ENCODE measurements around the gene HSFX2. TPM values are rescaled to one million over a fixed set of nuclear protein-coding genes. Genes with fewer than 3 reads are reported as not detected.
A peak's percentile ranks its signal among the peaks of the same experiment; 100 is the strongest.
"Not testable (repeated sequence)": the region's sequence is repeated elsewhere in the genome, so short reads cannot be mapped to it uniquely, and the experiment has no call there.

Gene HSFX2
- total RNA-seq, 1 donor from 2014 or later: 2.0 TPM

- no peaks in the 10 kb centered on the region for H3K9me3 Mint-ChIP-seq (ENCODE audit: unreplicated experiment)
- H3K4me3 Mint-ChIP-seq (ENCODE audit: unreplicated experiment): no peak overlapping the region
- DNase-seq (ENCODE audit: low spot score): no peak
- H3K27me3 Mint-ChIP-seq (ENCODE audit: unreplicated experiment): no peaks in the 10 kb centered on the region
- H3K4me1 Mint-ChIP-seq (ENCODE audit: unreplicated experiment): peaks cover 24% of the 10 kb centered on the region
- H3K36me3 Mint-ChIP-seq (ENCODE audit: low read depth, unreplicated experiment): peaks cover 8% of the 10 kb centered on the region
- no peak for TF ChIP-seq CTCF (IDR thresholded peaks at IDR 0.05; ENCODE audit: unreplicated experiment)
- no peak overlapping the region for H3K27ac Mint-ChIP-seq (ENCODE audit: unreplicated experiment)
These were observed 16.6 kb upstream of the HSFX2 start for GRCh38 chrX:149611623-149612175.

GRCh38 chrX:149610511-149610910 is 15.4 kb upstream of the HSFX2 start:
- H3K27me3 Mint-ChIP-seq (ENCODE audit: unreplicated experiment): no peaks in the 10 kb centered on the region
- peaks cover 16% of the 10 kb centered on the region for H3K36me3 Mint-ChIP-seq (ENCODE audit: low read depth, unreplicated experiment)
- H3K9me3 Mint-ChIP-seq (ENCODE audit: unreplicated experiment): no peaks in the 10 kb centered on the region
- H3K4me3 Mint-ChIP-seq (ENCODE audit: unreplicated experiment): no peak overlapping the region
- no peak for DNase-seq (ENCODE audit: low spot score)
- H3K4me1 Mint-ChIP-seq (ENCODE audit: unreplicated experiment): peaks cover 31% of the 10 kb centered on the region
- TF ChIP-seq CTCF (IDR thresholded peaks at IDR 0.05; ENCODE audit: unreplicated experiment): no peak
- no peak overlapping the region for H3K27ac Mint-ChIP-seq (ENCODE audit: unreplicated experiment)

GRCh38 chrX:149607699-149608098 is 12.6 kb upstream of the HSFX2 start:
- Mint-ChIP-seq H3K27ac (ENCODE audit: unreplicated experiment) (no peak overlapping the region), H3K9me3 (ENCODE audit: unreplicated experiment) (no peaks in the 10 kb centered on the region), H3K36me3 (ENCODE audit: low read depth, unreplicated experiment) (peaks cover 29% of the 10 kb centered on the region), H3K27me3 (ENCODE audit: unreplicated experiment) (no peaks in the 10 kb centered on the region), H3K4me3 (ENCODE audit: unreplicated experiment) (no peak overlapping the region), H3K4me1 (ENCODE audit: unreplicated experiment) (peaks cover 36% of the 10 kb centered on the region)
- no peak for TF ChIP-seq CTCF (IDR thresholded peaks at IDR 0.05; ENCODE audit: unreplicated experiment)
- DNase-seq (ENCODE audit: low spot score): no peak

- Mint-ChIP-seq H3K4me1 (ENCODE audit: unreplicated experiment) (peaks cover 21% of the 10 kb centered on the region), H3K27ac (ENCODE audit: unreplicated experiment) (peak overlapping the region; percentile 32), H3K4me3 (ENCODE audit: unreplicated experiment) (peak overlapping the region; percentile 9), H3K36me3 (ENCODE audit: low read depth, unreplicated experiment) (peaks cover 40% of the 10 kb centered on the region)
- not testable (repeated sequence) for H3K27me3 Mint-ChIP-seq (ENCODE audit: unreplicated experiment); H3K9me3 Mint-ChIP-seq (ENCODE audit: unreplicated experiment); DNase-seq (ENCODE audit: low spot score)
These were observed 10.3 kb upstream of the HSFX2 start for GRCh38 chrX:149605248-149605885.

- H3K27ac Mint-ChIP-seq (ENCODE audit: unreplicated experiment); H3K4me3 Mint-ChIP-seq (ENCODE audit: unreplicated experiment); H3K27me3 Mint-ChIP-seq (ENCODE audit: unreplicated experiment); H3K9me3 Mint-ChIP-seq (ENCODE audit: unreplicated experiment); H3K4me1 Mint-ChIP-seq (ENCODE audit: unreplicated experiment): not testable (repeated sequence)
- peak; percentile 18 for DNase-seq (ENCODE audit: low spot score)
- H3K36me3 Mint-ChIP-seq (ENCODE audit: low read depth, unreplicated experiment): peaks cover 10% of the 10 kb centered on the region
These were observed 3.5 kb upstream of the HSFX2 start for GRCh38 chrX:149598603-149599002.

- H3K9me3 Mint-ChIP-seq (ENCODE audit: unreplicated experiment); H3K4me1 Mint-ChIP-seq (ENCODE audit: unreplicated experiment); H3K4me3 Mint-ChIP-seq (ENCODE audit: unreplicated experiment); H3K36me3 Mint-ChIP-seq (ENCODE audit: low read depth, unreplicated experiment); H3K27ac Mint-ChIP-seq (ENCODE audit: unreplicated experiment); H3K27me3 Mint-ChIP-seq (ENCODE audit: unreplicated experiment); DNase-seq (ENCODE audit: low spot score): not testable (repeated sequence)
These were observed 829 bp upstream of the HSFX2 start for GRCh38 chrX:149595943-149596342.

GRCh38 chrX:149590993-149591392 is 4.1 kb downstream of the HSFX2 start:
- not testable (repeated sequence) for H3K4me1 Mint-ChIP-seq (ENCODE audit: unreplicated experiment); H3K4me3 Mint-ChIP-seq (ENCODE audit: unreplicated experiment); DNase-seq (ENCODE audit: low spot score); H3K27me3 Mint-ChIP-seq (ENCODE audit: unreplicated experiment); H3K27ac Mint-ChIP-seq (ENCODE audit: unreplicated experiment); H3K9me3 Mint-ChIP-seq (ENCODE audit: unreplicated experiment); H3K36me3 Mint-ChIP-seq (ENCODE audit: low read depth, unreplicated experiment)

- not testable (repeated sequence) for H3K4me1 Mint-ChIP-seq (ENCODE audit: unreplicated experiment); H3K27me3 Mint-ChIP-seq (ENCODE audit: unreplicated experiment); H3K4me3 Mint-ChIP-seq (ENCODE audit: unreplicated experiment); H3K36me3 Mint-ChIP-seq (ENCODE audit: low read depth, unreplicated experiment); H3K27ac Mint-ChIP-seq (ENCODE audit: unreplicated experiment); H3K9me3 Mint-ChIP-seq (ENCODE audit: unreplicated experiment); DNase-seq (ENCODE audit: low spot score)
These were observed 7.8 kb downstream of the HSFX2 start, which contains the start of gene MAGEA9B for GRCh38 chrX:149587359-149587758. Gene MAGEA9B (minus strand): TSS chrX:149587459. CDS start chrX:149583179, 4,280 bp downstream.

- not testable (repeated sequence) for H3K27ac Mint-ChIP-seq (ENCODE audit: unreplicated experiment); H3K9me3 Mint-ChIP-seq (ENCODE audit: unreplicated experiment); H3K27me3 Mint-ChIP-seq (ENCODE audit: unreplicated experiment); H3K36me3 Mint-ChIP-seq (ENCODE audit: low read depth, unreplicated experiment); H3K4me1 Mint-ChIP-seq (ENCODE audit: unreplicated experiment); DNase-seq (ENCODE audit: low spot score); H3K4me3 Mint-ChIP-seq (ENCODE audit: unreplicated experiment)
These were observed 9.5 kb downstream of the HSFX2 start for GRCh38 chrX:149585631-149586030.

Data from endothelial cell (in vitro differentiated cells).